ENCODE results near the gene ABLIM1.

DNA sequence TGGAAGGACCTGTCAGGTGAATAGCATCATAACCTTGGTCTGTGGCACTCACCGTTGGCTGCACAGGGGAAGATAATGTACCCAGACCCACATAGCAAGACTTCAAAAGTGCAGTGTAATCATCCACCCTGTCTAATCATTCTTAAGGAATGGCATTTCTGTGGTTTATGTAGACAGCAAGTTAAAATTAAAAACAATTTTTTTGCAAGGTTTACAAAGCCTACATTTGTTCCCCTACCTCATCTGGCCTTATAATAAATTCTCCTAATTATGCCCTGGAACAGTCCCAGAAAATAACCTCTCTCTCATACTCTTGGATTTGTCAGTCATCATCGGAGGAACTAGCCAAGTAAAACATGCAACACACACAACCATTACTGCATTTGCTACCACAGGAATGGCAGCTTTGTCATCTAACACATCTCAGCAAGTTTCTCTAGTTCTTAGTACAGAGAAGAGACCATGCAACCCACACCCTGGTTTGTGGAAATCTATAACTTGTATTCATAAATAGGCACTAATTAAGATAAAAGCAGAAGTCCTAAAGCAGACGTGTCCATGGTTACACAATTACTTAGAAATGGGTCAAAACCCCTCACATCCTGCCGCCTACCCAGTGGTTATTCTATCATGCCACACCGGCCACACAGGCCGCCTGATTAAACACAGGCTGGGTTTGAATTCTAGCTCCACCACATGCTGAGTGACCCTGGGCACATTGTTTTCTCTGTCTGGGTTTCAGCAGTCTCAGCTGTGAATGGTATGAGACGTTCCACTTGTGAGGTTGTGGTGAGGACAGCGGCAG lies 19.1 kb downstream of the ABLIM1 start:
- TF ChIP-seq EP300 (IDR thresholded peaks at IDR 0.05) (no peak), POLR2A (IDR thresholded peaks at IDR 0.05) (no peak), POLR2AphosphoS5 (IDR thresholded peaks at IDR 0.05) (no peak)
- TF ChIP-seq, protein P1, sequence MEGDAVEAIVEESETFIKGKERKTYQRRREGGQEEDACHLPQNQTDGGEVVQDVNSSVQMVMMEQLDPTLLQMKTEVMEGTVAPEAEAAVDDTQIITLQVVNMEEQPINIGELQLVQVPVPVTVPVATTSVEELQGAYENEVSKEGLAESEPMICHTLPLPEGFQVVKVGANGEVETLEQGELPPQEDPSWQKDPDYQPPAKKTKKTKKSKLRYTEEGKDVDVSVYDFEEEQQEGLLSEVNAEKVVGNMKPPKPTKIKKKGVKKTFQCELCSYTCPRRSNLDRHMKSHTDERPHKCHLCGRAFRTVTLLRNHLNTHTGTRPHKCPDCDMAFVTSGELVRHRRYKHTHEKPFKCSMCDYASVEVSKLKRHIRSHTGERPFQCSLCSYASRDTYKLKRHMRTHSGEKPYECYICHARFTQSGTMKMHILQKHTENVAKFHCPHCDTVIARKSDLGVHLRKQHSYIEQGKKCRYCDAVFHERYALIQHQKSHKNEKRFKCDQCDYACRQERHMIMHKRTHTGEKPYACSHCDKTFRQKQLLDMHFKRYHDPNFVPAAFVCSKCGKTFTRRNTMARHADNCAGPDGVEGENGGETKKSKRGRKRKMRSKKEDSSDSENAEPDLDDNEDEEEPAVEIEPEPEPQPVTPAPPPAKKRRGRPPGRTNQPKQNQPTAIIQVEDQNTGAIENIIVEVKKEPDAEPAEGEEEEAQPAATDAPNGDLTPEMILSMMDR (IDR thresholded peaks at IDR 0.05) = no peak

Measured in suprapubic skin (tissue), 4 donors.